PC-3 (cell line): ENCODE measurements around the gene EXOC4. TPM values are rescaled to one million over a fixed set of nuclear protein-coding genes. Genes with fewer than 3 reads are reported as not detected.

ENCODE experiments used
- ATAC-seq: fragments of 200-7000 bp; cut with Tn5 transposase; 2 replicates; pipeline ENCODE4 v1.9.1; 2020; ENCODE audit warnings: mild to moderate bottlenecking, moderate library complexity
- BruUV-seq: library from RNA; stranded (reverse); fragments of 400-500 nt; replicated peaks from 2 replicates; lab custom pipeline; 2021; lab: Mats Ljungman, UMichigan
- CTCF ChIA-PET: fragments of 300-600 bp; sonication (Branson Sonifier 250); formaldehyde crosslinking; loops from one replicate; lab custom pipeline; 2022; ENCODE audit warnings: antibody characterized with exemption; lab: Charles Lee
- POLR2A ChIA-PET: fragments of 300-600 bp; sonication (Branson Sonifier 250); formaldehyde crosslinking; loops from one replicate; lab custom pipeline; 2022; ENCODE audit warnings: antibody characterized with exemption; ENCODE audit not compliant: unreplicated experiment; lab: Charles Lee
- DNase-seq: peaks from one replicate; pipeline ENCODE4 v3.0.0-alpha.2; 2015
- H2AFZ ChIP-seq: fragments of 300-600 bp; sonication (generic); 2 replicates; pipeline ENCODE4 v1.6.0; 2016; ENCODE audit warnings: antibody characterized with exemption, low read length
- H3F3A ChIP-seq: fragments of 300-600 bp; sonication (generic); one replicate; pipeline ENCODE4 v1.6.0; 2017; ENCODE audit warnings: antibody characterized with exemption, low read length, control low read depth, mild to moderate bottlenecking; ENCODE audit not compliant: unreplicated experiment
- H3K27ac ChIP-seq: fragments of 300-600 bp; sonication (generic); 2 replicates; pipeline ENCODE4 v1.5.1; 2016; ENCODE audit warnings: mild to moderate bottlenecking, low read length
- H3K27me3 ChIP-seq: fragments of 300-600 bp; sonication (generic); 2 replicates; pipeline ENCODE4 v1.6.1; 2016; ENCODE audit warnings: low read length, mixed read lengths
- H3K36me3 ChIP-seq: fragments of 300-600 bp; sonication (generic); 2 replicates; pipeline ENCODE4 v1.6.1; 2016; ENCODE audit warnings: low read depth, mixed run types, low read length, mixed read lengths
- H3K4me1 ChIP-seq: fragments of 300-600 bp; sonication (generic); 2 replicates; pipeline ENCODE4 v1.5.1; 2016; ENCODE audit warnings: low read length; ENCODE audit not compliant: insufficient read depth
- H3K4me2 ChIP-seq: fragments of 300-600 bp; sonication (generic); 2 replicates; pipeline ENCODE4 v1.6.0; 2016; ENCODE audit warnings: low read length
- H3K4me3 ChIP-seq: fragments of 300-600 bp; sonication (generic); 2 replicates; pipeline ENCODE4 v1.5.1; 2016; ENCODE audit warnings: mild to moderate bottlenecking, low read length, mixed read lengths
- H3K79me2 ChIP-seq: fragments of 300-600 bp; sonication (generic); 2 replicates; pipeline ENCODE4 v1.6.1; 2017; ENCODE audit warnings: low read length, mixed read lengths
- H3K9ac ChIP-seq: fragments of 300-600 bp; sonication (generic); 2 replicates; pipeline ENCODE4 v1.6.0; 2016; ENCODE audit warnings: mild to moderate bottlenecking, low read length
- H3K9me2 ChIP-seq: fragments of 300-600 bp; sonication (generic); replicated peaks from 2 replicates; pipeline ENCODE4 v1.6.1; 2016; ENCODE audit warnings: mixed run types, low read length, mixed read lengths
- H3K9me3 ChIP-seq: fragments of 300-600 bp; sonication (generic); 2 replicates; pipeline ENCODE4 v1.6.1; 2016; ENCODE audit warnings: low read length, mixed read lengths
- H4K20me1 ChIP-seq: fragments of 300-600 bp; sonication (generic); 2 replicates; pipeline ENCODE4 v1.6.1; 2016; ENCODE audit warnings: low read length, mixed read lengths
- EZH2 ChIP-seq: fragments of 300-600 bp; sonication (generic); IDR thresholded peaks from one replicate; pipeline ENCODE4 v1.6.1; 2017; ENCODE audit warnings: antibody characterized with exemption, mild to moderate bottlenecking, low read length; ENCODE audit not compliant: unreplicated experiment
- EZH2phosphoT487 ChIP-seq: fragments of 300-600 bp; sonication (generic); IDR thresholded peaks from 2 replicates; pipeline ENCODE4 v1.6.1; 2018; ENCODE audit warnings: mild to moderate bottlenecking, antibody characterized with exemption, low read length, borderline replicate concordance
- intact Hi-C: fragments of 100-400 bp; cut with micrococcal nuclease; formaldehyde crosslinking; loops from 2 replicates; pipeline ENCODE4 v1.9.0; 2023
- total RNA-seq: library from RNA; depleted of rRNA; stranded (reverse); fragments of >200 nt; gene quantifications from 2 replicates; pipeline ENCODE4 v1.2.3, GENCODE V29; 2014
- TF ChIP-seq, protein P1 (sequence below): fragments of 300-600 bp; sonication (generic); conservative IDR thresholded peaks from 2 replicates; pipeline ENCODE4 v1.5.1; 2017; ENCODE audit warnings: antibody characterized with exemption, low read depth, mild to moderate bottlenecking, low read length

The EXOC4 gene
- total RNA-seq, 1 experiment from 2014 or later, result 43.5 TPM

GRCh38 chr7:133850497-133851280, 597.8 kb downstream of the EXOC4 start:
- Histone ChIP-seq H3K4me2 (no peak overlapping the region), H3K36me3 (no peaks in the 10 kb centered on the region), H3K4me3 (no peak overlapping the region), H3K79me2 (no peaks in the 10 kb centered on the region), H3K27me3 (no peaks in the 10 kb centered on the region), H3K4me1 (peaks cover 23% of the 10 kb centered on the region), H3K9me3 (no peaks in the 10 kb centered on the region), H3K9me2 (no peaks in the 10 kb centered on the region), H2AFZ (no peak overlapping the region), H4K20me1 (no peaks in the 10 kb centered on the region), H3F3A (no peaks in the 10 kb centered on the region), H3K27ac (no peak overlapping the region), H3K9ac (no peak overlapping the region)
- intact Hi-C loops, result loop anchor here (5.0 to 10.0 kb wide), 6 partner anchors 156 to 596 kb away; partner anchors contain the start of gene EXOC4
- DNase-seq (no peak), ATAC-seq (no peak)
- no TSS peak for BruUV-seq
- TF ChIP-seq EZH2phosphoT487 (no peak), EZH2 (no peak)
- TF ChIP-seq, protein P1, sequence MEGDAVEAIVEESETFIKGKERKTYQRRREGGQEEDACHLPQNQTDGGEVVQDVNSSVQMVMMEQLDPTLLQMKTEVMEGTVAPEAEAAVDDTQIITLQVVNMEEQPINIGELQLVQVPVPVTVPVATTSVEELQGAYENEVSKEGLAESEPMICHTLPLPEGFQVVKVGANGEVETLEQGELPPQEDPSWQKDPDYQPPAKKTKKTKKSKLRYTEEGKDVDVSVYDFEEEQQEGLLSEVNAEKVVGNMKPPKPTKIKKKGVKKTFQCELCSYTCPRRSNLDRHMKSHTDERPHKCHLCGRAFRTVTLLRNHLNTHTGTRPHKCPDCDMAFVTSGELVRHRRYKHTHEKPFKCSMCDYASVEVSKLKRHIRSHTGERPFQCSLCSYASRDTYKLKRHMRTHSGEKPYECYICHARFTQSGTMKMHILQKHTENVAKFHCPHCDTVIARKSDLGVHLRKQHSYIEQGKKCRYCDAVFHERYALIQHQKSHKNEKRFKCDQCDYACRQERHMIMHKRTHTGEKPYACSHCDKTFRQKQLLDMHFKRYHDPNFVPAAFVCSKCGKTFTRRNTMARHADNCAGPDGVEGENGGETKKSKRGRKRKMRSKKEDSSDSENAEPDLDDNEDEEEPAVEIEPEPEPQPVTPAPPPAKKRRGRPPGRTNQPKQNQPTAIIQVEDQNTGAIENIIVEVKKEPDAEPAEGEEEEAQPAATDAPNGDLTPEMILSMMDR, result no peak
- ChIA-PET POLR2A (no interaction called here), CTCF (no interaction called here)

DNA sequence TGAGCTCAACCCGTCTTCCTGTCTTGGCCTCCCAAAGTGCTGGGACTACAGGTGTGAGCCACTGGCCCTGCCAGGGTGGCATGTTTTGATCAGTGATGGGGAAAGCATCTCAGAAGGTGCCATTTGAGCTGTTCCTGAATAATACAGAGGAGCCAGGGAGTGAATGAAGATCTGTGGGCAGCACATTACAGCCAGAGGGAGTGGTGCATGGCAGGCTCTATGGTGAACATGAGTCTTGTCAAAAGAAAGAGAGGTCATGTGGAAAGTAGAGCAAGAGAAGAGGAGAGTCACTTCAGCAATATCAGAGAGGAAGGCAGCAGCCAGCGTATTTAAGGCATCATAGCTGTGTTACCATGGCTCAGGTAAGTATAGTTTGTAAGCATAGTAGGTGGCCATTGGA, 598.5 kb downstream of the EXOC4 start:
- POLR2A ChIA-PET, result interaction anchor here (0.6 kb wide), 1 partner anchor 48 kb away, joined by 3 read pairs; no protein-coding TSS in a partner anchor
- no peaks in the 10 kb centered on the region for H3K9me2 ChIP-seq
- H3K36me3 ChIP-seq, result no peaks in the 10 kb centered on the region
- peaks cover 20% of the 10 kb centered on the region for H3K4me1 ChIP-seq
- H3K9ac ChIP-seq, result no peak overlapping the region
- intact Hi-C loops, result loop anchor here (5.0 to 10.0 kb wide), 6 partner anchors 157 to 597 kb away; partner anchors contain the start of gene EXOC4
- H2AFZ ChIP-seq, result no peak overlapping the region
- H4K20me1 ChIP-seq, result no peaks in the 10 kb centered on the region
- ATAC-seq (no peak), DNase-seq (peak; percentile 17)
- no peaks in the 10 kb centered on the region for H3F3A ChIP-seq
- no peaks in the 10 kb centered on the region for H3K27me3 ChIP-seq
- no TSS peak for BruUV-seq
- CTCF ChIA-PET, result no interaction called here
- TF ChIP-seq EZH2 (no peak), EZH2phosphoT487 (no peak)
- TF ChIP-seq, protein P1, result no peak
- no peaks in the 10 kb centered on the region for H3K9me3 ChIP-seq
- no peak overlapping the region for H3K4me2 ChIP-seq
- H3K27ac ChIP-seq, result no peak overlapping the region
- no peak overlapping the region for H3K4me3 ChIP-seq
- no peaks in the 10 kb centered on the region for H3K79me2 ChIP-seq
